Glutamatergic neuron (in vitro differentiated cells): ENCODE data around the gene SHISA3. TPM values are rescaled to one million over a fixed set of nuclear protein-coding genes. Genes with fewer than 3 reads are reported as not detected.

Experiments
- DNase-seq: peaks from one replicate; pipeline ENCODE4 v3.0.0; 2022
- H3K27ac Mint-ChIP-seq: one replicate; pipeline ENCODE4 v1.8.0; 2020; ENCODE audit warnings: mild to moderate bottlenecking, mixed read lengths, inconsistent platforms; ENCODE audit not compliant: unreplicated experiment
- H3K27me3 Mint-ChIP-seq: one replicate; pipeline ENCODE4 v1.8.0; 2020; ENCODE audit warnings: mild to moderate bottlenecking, moderate library complexity, mixed read lengths, inconsistent platforms; ENCODE audit not compliant: unreplicated experiment
- H3K36me3 Mint-ChIP-seq: one replicate; pipeline ENCODE4 v1.8.0; 2020; ENCODE audit warnings: mild to moderate bottlenecking, mixed read lengths, inconsistent platforms; ENCODE audit not compliant: unreplicated experiment
- H3K4me1 Mint-ChIP-seq: one replicate; pipeline ENCODE4 v1.8.0; 2020; ENCODE audit warnings: mild to moderate bottlenecking, low read depth, mixed read lengths, inconsistent platforms; ENCODE audit not compliant: unreplicated experiment
- H3K4me3 Mint-ChIP-seq: one replicate; pipeline ENCODE4 v1.8.0; 2020; ENCODE audit warnings: mild to moderate bottlenecking, mixed read lengths, inconsistent platforms; ENCODE audit not compliant: unreplicated experiment
- H3K9me3 Mint-ChIP-seq: one replicate; pipeline ENCODE4 v1.8.0; 2020; ENCODE audit warnings: mild to moderate bottlenecking, moderate library complexity, mixed read lengths, inconsistent platforms; ENCODE audit not compliant: unreplicated experiment
- total RNA-seq: library from RNA; stranded (reverse); fragmentation: NEBNext Ultra II Directional; extraction: Animal tissue kit (Norgen Biotek cat#: 25700); gene quantifications from one replicate; pipeline ENCODE4 v1.2.1, GENCODE V29; 2021; ENCODE audit not compliant: unreplicated experiment
- TF ChIP-seq, protein P1 (sequence below): fragments of 200-600 bp; sonication (generic); IDR thresholded peaks from one replicate; pipeline ENCODE4 v1.5.0; 2021; ENCODE audit not compliant: partially characterized antibody, unreplicated experiment

SHISA3 gene
- total RNA-seq, 1 donor from 2014 or later: 0.42 TPM

DNA sequence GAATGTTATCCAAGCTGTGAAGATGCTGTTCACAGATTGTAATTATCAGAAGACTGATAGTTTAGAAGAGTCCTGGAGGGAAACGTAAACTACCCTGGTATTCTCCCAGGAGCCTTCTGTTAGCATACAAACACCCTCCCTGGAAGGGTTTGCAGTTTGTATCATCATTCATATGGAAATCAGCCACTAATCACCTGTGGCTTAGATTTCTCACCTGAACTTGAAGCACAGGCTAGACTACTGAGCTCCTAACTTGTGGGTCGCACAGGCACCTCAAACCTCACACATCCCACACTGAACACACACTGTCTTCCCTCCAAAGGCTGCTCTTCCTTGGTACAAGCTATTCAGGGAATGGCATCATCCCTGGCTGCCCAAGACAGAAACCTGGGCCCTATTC is 30.7 kb downstream of the SHISA3 start:
- DNase-seq: no peak
- Mint-ChIP-seq H3K4me1 (no peaks in the 10 kb centered on the region), H3K27ac (no peak overlapping the region), H3K9me3 (peaks cover 4% of the 10 kb centered on the region), H3K4me3 (no peak overlapping the region), H3K27me3 (peaks cover 5% of the 10 kb centered on the region), H3K36me3 (no peaks in the 10 kb centered on the region)
- TF ChIP-seq, protein P1, sequence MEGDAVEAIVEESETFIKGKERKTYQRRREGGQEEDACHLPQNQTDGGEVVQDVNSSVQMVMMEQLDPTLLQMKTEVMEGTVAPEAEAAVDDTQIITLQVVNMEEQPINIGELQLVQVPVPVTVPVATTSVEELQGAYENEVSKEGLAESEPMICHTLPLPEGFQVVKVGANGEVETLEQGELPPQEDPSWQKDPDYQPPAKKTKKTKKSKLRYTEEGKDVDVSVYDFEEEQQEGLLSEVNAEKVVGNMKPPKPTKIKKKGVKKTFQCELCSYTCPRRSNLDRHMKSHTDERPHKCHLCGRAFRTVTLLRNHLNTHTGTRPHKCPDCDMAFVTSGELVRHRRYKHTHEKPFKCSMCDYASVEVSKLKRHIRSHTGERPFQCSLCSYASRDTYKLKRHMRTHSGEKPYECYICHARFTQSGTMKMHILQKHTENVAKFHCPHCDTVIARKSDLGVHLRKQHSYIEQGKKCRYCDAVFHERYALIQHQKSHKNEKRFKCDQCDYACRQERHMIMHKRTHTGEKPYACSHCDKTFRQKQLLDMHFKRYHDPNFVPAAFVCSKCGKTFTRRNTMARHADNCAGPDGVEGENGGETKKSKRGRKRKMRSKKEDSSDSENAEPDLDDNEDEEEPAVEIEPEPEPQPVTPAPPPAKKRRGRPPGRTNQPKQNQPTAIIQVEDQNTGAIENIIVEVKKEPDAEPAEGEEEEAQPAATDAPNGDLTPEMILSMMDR: no peak

- Mint-ChIP-seq H3K36me3 (peaks cover 9% of the 10 kb centered on the region), H3K27ac (peak overlapping the region; percentile 44), H3K4me1 (peaks cover 9% of the 10 kb centered on the region), H3K4me3 (no peak overlapping the region), H3K9me3 (peaks cover 4% of the 10 kb centered on the region), H3K27me3 (no peaks in the 10 kb centered on the region)
- DNase-seq: no peak
- TF ChIP-seq, protein P1: no peak
These were observed 39.8 kb downstream of the SHISA3 start for GRCh38 chr4:42436928-42437565.

GRCh38 chr4:42440083-42440482 is 42.8 kb downstream of the SHISA3 start:
- peaks cover 4% of the 10 kb centered on the region for H3K9me3 Mint-ChIP-seq
- DNase-seq: no peak
- no peak overlapping the region for H3K27ac Mint-ChIP-seq
- peaks cover 9% of the 10 kb centered on the region for H3K36me3 Mint-ChIP-seq
- H3K27me3 Mint-ChIP-seq: no peaks in the 10 kb centered on the region
- TF ChIP-seq, protein P1: no peak
- H3K4me3 Mint-ChIP-seq: no peak overlapping the region
- H3K4me1 Mint-ChIP-seq: peaks cover 9% of the 10 kb centered on the region

- no peaks in the 10 kb centered on the region for H3K27me3 Mint-ChIP-seq
- H3K4me1 Mint-ChIP-seq: peaks cover 1% of the 10 kb centered on the region
- TF ChIP-seq, protein P1: no peak
- H3K4me3 Mint-ChIP-seq: no peak overlapping the region
- peaks cover 9% of the 10 kb centered on the region for H3K9me3 Mint-ChIP-seq
- H3K27ac Mint-ChIP-seq: no peak overlapping the region
- DNase-seq: no peak
- peaks cover 5% of the 10 kb centered on the region for H3K36me3 Mint-ChIP-seq
These were observed 45.3 kb downstream of the SHISA3 start for GRCh38 chr4:42442601-42443000.

DNA sequence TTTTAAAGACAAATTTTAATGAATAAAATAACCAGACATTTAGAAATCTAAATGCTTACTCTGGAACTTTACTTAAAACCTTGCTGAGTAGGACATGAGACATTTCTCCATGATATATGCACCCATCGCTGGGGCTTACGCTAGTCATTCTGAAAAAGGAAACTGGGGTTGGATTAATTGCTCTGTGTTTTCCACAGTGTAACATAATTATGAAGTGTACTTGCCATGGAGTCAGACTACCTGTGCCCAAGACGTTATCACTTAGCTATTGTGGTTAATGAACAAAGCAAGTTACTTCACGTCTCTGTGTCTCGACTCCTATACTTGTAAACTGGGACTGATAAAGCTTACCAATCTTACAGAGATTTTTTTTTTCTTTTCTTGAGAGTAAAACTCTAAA is 47.8 kb downstream of the SHISA3 start:
- Mint-ChIP-seq H3K27me3 (peaks cover 4% of the 10 kb centered on the region), H3K27ac (no peak overlapping the region), H3K4me3 (no peak overlapping the region), H3K9me3 (peaks cover 4% of the 10 kb centered on the region), H3K4me1 (no peaks in the 10 kb centered on the region), H3K36me3 (no peaks in the 10 kb centered on the region)
- DNase-seq: no peak
- TF ChIP-seq, protein P1: no peak
